DND-41 (cell line): ENCODE data around the gene PRTG.

Source experiments
- EZH2 ChIP-seq: IDR thresholded peaks from 3 replicates; pipeline ENCODE4 v1.6.1; 2012; ENCODE audit warnings: borderline replicate concordance, low read depth, mild to moderate bottlenecking, moderate library complexity, low read length, inconsistent platforms; ENCODE audit not compliant: severe bottlenecking
- TF ChIP-seq, protein P1 (sequence below): IDR thresholded peaks from 2 replicates; pipeline ENCODE4 v1.5.1; 2012; ENCODE audit warnings: borderline replicate concordance, low read length, moderate library complexity, mild to moderate bottlenecking; ENCODE audit not compliant: poor library complexity, severe bottlenecking; ENCODE audit errors: extremely low read depth

DNA sequence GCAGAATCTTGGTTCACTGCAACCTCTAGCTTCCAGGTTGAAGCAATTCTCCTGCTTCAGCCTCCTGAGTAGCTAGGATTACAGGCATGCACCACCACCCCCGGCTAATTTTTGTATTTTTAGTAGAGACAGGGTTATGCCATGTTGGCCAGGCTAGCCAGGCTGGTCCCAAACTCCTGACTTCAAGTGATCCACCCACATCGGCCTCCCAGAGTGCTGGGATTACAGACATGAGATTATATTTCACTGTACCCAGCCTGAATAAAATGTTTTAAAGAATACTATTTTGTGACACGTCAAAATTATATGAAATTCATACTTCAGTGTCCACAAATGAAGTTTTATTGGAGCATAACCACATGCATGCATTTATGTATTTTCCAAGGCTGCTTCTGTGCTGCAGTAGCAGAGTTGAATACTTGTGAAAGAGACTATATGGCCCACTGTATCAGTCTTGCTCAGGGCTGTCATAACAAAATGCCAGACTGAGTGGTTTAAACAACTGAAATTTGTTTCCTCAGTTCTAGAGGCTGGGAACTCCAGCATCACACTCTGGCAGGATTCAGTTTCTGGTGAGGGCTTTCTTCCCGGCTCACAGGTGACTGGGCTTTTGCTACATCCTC, 77.2 kb downstream of the PRTG start:
- TF ChIP-seq, protein P1, sequence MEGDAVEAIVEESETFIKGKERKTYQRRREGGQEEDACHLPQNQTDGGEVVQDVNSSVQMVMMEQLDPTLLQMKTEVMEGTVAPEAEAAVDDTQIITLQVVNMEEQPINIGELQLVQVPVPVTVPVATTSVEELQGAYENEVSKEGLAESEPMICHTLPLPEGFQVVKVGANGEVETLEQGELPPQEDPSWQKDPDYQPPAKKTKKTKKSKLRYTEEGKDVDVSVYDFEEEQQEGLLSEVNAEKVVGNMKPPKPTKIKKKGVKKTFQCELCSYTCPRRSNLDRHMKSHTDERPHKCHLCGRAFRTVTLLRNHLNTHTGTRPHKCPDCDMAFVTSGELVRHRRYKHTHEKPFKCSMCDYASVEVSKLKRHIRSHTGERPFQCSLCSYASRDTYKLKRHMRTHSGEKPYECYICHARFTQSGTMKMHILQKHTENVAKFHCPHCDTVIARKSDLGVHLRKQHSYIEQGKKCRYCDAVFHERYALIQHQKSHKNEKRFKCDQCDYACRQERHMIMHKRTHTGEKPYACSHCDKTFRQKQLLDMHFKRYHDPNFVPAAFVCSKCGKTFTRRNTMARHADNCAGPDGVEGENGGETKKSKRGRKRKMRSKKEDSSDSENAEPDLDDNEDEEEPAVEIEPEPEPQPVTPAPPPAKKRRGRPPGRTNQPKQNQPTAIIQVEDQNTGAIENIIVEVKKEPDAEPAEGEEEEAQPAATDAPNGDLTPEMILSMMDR, result no peak
- no peak for TF ChIP-seq EZH2
